Measurements from ENCODE around the gene CCL7. TPM values are rescaled to one million over a fixed set of nuclear protein-coding genes. Genes with fewer than 3 reads are reported as not detected.
A peak's percentile ranks its signal among the peaks of the same experiment; 100 is the strongest.

CCL7 gene
- total and polyA plus RNA-seq, 9 donors = not detected

DNA sequence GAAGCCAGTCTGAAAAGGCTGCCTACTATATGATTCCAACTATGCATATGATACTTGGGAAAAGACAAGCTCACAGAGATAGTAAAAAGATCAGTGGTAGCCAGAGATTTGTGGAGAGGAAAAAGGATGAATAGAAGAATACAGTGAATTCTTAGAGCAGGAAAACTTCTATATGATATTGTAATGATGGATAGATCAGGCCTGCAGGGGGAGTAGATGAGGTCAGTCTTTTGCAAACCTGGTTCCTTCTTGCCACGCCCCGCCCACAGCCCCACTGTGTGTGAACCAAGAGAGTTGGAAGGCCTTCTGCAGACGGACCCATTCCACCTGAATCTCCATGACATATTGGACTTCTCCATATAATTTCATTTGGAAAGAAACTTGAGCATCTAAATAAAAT lies 48.5 kb downstream of the CCL7 start:
- H3K36me3 ChIP-seq (ENCODE audit: control insufficient read depth, insufficient read depth, low read length) = no peaks in the 10 kb centered on the region
- no peak for DNase-seq
- H3K27ac ChIP-seq (ENCODE audit: low read length) = no peak overlapping the region
- WGBS (ENCODE audit: insufficient coverage) = 60% methylated on average over 2 of the region's 3 CpGs
- no peaks in the 10 kb centered on the region for H3K9me3 ChIP-seq (replicated peaks; ENCODE audit: control insufficient read depth, low read depth, low read length)
- no peaks in the 10 kb centered on the region for H3K27me3 ChIP-seq (ENCODE audit: control insufficient read depth, insufficient read depth, low read length)
- no peak overlapping the region for H3K4me3 ChIP-seq (ENCODE audit: low read length)
- peaks cover 13% of the 10 kb centered on the region for H3K4me1 ChIP-seq (ENCODE audit: control insufficient read depth, insufficient read depth, low read length)

DNA sequence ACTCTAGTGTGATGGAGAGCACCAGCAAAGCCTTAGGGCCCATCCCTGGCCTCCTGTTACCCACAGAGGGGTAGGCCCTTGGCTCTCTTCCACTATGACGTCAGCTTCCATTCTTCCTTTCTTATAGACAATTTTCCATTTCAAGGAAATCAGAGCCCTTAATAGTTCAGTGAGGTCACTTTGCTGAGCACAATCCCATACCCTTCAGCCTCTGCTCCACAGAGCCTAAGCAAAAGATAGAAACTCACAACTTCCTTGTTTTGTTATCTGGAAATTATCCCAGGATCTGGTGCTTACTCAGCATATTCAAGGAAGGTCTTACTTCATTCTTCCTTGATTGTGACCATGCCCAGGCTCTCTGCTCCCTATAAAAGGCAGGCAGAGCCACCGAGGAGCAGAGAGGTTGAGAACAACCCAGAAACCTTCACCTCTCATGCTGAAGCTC lies 49.0 kb downstream of the CCL7 start, which contains the start of gene CCL8:
CCL8 (plus strand) TSS at position 397 of the 445 bp plus-strand sequence. CDS start 67 bp downstream, outside the sequence.
- H3K36me3 ChIP-seq (ENCODE audit: control insufficient read depth, insufficient read depth, low read length) = no peaks in the 10 kb centered on the region
- DNase-seq = peak; percentile 66
- no peaks in the 10 kb centered on the region for H3K27me3 ChIP-seq (ENCODE audit: control insufficient read depth, insufficient read depth, low read length)
- H3K4me1 ChIP-seq (ENCODE audit: control insufficient read depth, insufficient read depth, low read length) = peaks cover 8% of the 10 kb centered on the region
- H3K4me3 ChIP-seq (ENCODE audit: low read length) = no peak within 1 kb of the TSS
- whole genome bisulfite sequencing (ENCODE audit: insufficient coverage) = 69% methylated on average over 2 of the region's 2 CpGs
- H3K9me3 ChIP-seq (replicated peaks; ENCODE audit: control insufficient read depth, low read depth, low read length) = no peaks in the 10 kb centered on the region
- H3K27ac ChIP-seq (ENCODE audit: low read length) = peak within 1 kb of the TSS; percentile 57

Other genes with a start within 250 kb of the CCL7 start
- 53.8 TPM for gene CCL2, start 14.9 kb upstream of the CCL7 start, total RNA-seq
- gene CCL2, start 14.9 kb upstream of the CCL7 start, polyA plus RNA-seq (ENCODE audit: insufficient read depth in 1 of 8, insufficient read length in 8 of 8, low replicate concordance in 1 of 8) = 10 to 100 TPM; 35.3 to 77.4 (median 58.5) TPM
- 0.09 TPM for gene CCL11, start 15.5 kb downstream of the CCL7 start, total RNA-seq
- gene CCL11, start 15.5 kb downstream of the CCL7 start, polyA plus RNA-seq (ENCODE audit: insufficient read depth in 1 of 8, insufficient read length in 8 of 8, low replicate concordance in 1 of 8) = under 1 TPM in 6 of 8 donors, not detected in 2; 0.16 to 0.47 (median 0.30) TPM
- 0.44 TPM for gene CCL8, start 49.2 kb downstream of the CCL7 start, total RNA-seq
- 1 to 10 TPM in 1 of 8 donors, under 1 TPM in 7; 0.49 to 1.5 (median 0.65) TPM for gene CCL8, start 49.2 kb downstream of the CCL7 start, polyA plus RNA-seq (ENCODE audit: insufficient read depth in 1 of 8, insufficient read length in 8 of 8, low replicate concordance in 1 of 8)
- 3.5 TPM for gene CCL13, start 86.3 kb downstream of the CCL7 start, total RNA-seq
- gene CCL13, start 86.3 kb downstream of the CCL7 start, polyA plus RNA-seq (ENCODE audit: insufficient read depth in 1 of 8, insufficient read length in 8 of 8, low replicate concordance in 1 of 8) = 1 to 10 TPM in 3 of 8 donors, under 1 TPM in 5; 0.31 to 2.2 (median 0.81) TPM
- gene CCL1, start 93.0 kb downstream of the CCL7 start, total RNA-seq = not detected
- gene CCL1, start 93.0 kb downstream of the CCL7 start, polyA plus RNA-seq (ENCODE audit: insufficient read depth in 1 of 8, insufficient read length in 8 of 8, low replicate concordance in 1 of 8) = not detected

Measured in muscle of leg (tissue), 11 donors.